ENCODE data around the gene GRIN2C.

The GRIN2C gene

GRCh38 chr17:74796211-74796610 lies 63.5 kb downstream of the GRIN2C start:
- DNase-seq: no peak

GRCh38 chr17:74795327-74796020 lies 64.2 kb downstream of the GRIN2C start:
- DNase-seq: no peak

- DNase-seq: no peak
Measured at GRCh38 chr17:74792586-74793105, 67.0 kb downstream of the GRIN2C start.

All from DMS53 (cell line).